GM12878 (cell line): ENCODE data around the gene ANKRD7.

Source experiments
- CTCF ChIP-seq, 3 experiments: IDR thresholded peaks in 2 of 3; conservative IDR thresholded peaks in 1 of 3; 2 replicates each; pipeline ENCODE4 v1.5.1; 2011; ENCODE audit warnings: low read depth in 3 of 3, low read length in 3 of 3, mild to moderate bottlenecking in 3 of 3, control low read depth in 2 of 3, moderate library complexity in 2 of 3, inconsistent platforms in 1 of 3, mixed read lengths in 1 of 3; ENCODE audit not compliant: control insufficient read depth in 2 of 3, insufficient read depth in 1 of 3; ENCODE audit errors: extremely low read depth in 1 of 3
- EZH2 ChIP-seq: IDR thresholded peaks from 2 replicates; pipeline ENCODE4 v1.6.1; 2012; ENCODE audit warnings: low read depth, mild to moderate bottlenecking, control low read depth, inconsistent platforms, low read length, borderline replicate concordance; ENCODE audit not compliant: control insufficient read depth
- YY1 ChIP-seq: IDR thresholded peaks from 2 replicates; pipeline ENCODE4 v1.6.1; 2011; ENCODE audit warnings: low read depth, mild to moderate bottlenecking, low read length

GRCh38 chr7:118214051-118214832 lies 10.3 kb upstream of the ANKRD7 start:
- TF ChIP-seq EZH2, result no peak
- TF ChIP-seq CTCF (IDR thresholded peaks at IDR 0.05 in 2 of 3, conservative IDR thresholded peaks at IDR 0.05 in 1 of 3; ENCODE audit: control insufficient read depth in 2 of 3, extremely low read depth in 1 of 3, insufficient read depth in 1 of 3, low read depth in 3 of 3, low read length in 3 of 3), result no peak
- 0 out of 2 replicates have a peak, but pooled peaks have one; percentile 23 for TF ChIP-seq YY1
